ENCODE measurements around the gene BTNL3.
"Not testable (repeated sequence)": the region's sequence is repeated elsewhere in the genome, so short reads cannot be mapped to it uniquely, and the experiment has no call there.

The BTNL3 gene, protein sequence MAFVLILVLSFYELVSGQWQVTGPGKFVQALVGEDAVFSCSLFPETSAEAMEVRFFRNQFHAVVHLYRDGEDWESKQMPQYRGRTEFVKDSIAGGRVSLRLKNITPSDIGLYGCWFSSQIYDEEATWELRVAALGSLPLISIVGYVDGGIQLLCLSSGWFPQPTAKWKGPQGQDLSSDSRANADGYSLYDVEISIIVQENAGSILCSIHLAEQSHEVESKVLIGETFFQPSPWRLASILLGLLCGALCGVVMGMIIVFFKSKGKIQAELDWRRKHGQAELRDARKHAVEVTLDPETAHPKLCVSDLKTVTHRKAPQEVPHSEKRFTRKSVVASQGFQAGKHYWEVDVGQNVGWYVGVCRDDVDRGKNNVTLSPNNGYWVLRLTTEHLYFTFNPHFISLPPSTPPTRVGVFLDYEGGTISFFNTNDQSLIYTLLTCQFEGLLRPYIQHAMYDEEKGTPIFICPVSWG

DNA sequence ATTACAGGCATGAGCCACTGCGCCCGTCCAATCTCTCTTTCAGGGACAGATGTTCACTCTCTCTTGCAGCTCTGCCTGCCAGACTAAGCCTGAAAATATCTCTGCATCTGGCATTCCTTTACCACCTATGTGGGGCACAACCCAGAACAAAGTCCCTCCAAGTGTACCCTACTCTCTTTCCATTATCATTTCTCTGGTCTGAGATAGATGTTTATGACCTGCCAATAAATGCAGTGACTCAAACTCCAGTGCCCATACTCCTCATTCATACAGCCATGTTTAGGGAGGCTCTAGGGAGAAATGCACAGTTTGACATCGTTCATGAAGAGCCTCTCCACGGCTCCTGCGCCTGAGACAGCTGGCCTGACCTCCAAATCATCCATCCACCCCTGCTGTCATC, at the start of gene BTNL3:
TSS of gene BTNL3 (plus strand) at position 255 of the 400 bp plus-strand sequence. CDS start 183 bp downstream, outside the sequence.
- in situ Hi-C loops (cut with MboI; ENCODE audit: low sequenced_read_pairs), result no loop called here

DNA sequence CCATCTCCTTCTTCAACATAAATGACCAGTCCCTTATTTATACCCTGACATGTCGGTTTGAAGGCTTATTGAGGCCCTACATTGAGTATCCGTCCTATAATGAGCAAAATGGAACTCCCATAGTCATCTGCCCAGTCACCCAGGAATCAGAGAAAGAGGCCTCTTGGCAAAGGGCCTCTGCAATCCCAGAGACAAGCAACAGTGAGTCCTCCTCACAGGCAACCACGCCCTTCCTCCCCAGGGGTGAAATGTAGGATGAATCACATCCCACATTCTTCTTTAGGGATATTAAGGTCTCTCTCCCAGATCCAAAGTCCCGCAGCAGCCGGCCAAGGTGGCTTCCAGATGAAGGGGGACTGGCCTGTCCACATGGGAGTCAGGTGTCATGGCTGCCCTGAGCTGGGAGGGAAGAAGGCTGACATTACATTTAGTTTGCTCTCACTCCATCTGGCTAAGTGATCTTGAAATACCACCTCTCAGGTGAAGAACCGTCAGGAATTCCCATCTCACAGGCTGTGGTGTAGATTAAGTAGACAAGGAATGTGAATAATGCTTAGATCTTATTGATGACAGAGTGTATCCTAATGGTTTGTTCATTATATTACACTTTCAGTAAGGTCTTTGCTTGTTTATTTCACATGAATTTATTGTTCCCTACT, 38.2 kb upstream of the BTNL3 start:
- in situ Hi-C loops (cut with MboI; ENCODE audit: low sequenced_read_pairs), result no loop called here

DNA sequence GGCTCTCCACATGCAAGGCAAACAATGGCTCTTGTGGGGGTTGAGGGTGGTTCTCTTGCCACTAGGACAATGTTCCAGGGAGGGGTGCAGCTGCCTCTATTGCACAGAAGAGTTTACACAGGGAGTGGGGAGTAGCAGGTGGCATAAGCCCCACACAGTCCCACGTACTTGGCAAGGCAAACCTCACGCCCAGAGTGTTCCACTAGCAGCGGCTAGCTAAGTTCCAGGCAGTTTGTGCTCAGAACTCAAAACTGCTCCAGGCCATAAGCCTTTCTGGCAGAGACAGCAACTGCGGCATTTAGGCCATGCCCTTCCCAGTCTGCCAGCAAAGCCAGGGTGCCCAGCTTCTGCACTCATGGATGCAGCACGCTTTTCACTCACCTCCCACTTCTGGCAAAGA, 29.0 kb upstream of the BTNL3 start:
- in situ Hi-C loops (cut with MboI; ENCODE audit: low sequenced_read_pairs), result no loop called here

DNA sequence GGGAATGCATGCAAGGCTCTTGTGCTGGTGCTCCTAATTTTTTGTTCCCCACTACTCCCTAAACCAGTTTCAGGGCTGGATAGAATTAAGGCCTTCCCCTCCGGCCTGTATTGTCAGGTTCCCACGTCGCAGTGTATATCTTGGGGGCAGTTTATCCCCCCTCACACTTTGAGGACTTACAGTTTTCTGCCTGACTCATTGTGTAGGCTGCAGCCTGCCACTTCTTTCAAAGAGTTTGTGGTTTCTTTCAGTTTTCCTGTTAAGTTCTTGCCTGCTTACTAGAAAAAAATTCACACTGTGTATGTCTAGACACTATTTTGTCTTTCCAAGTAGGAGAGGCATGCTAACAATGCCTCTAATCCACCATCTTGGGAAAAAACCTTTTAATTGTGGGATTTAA, 28.4 kb upstream of the BTNL3 start:
- in situ Hi-C loops (cut with MboI; ENCODE audit: low sequenced_read_pairs), result no loop called here

DNA sequence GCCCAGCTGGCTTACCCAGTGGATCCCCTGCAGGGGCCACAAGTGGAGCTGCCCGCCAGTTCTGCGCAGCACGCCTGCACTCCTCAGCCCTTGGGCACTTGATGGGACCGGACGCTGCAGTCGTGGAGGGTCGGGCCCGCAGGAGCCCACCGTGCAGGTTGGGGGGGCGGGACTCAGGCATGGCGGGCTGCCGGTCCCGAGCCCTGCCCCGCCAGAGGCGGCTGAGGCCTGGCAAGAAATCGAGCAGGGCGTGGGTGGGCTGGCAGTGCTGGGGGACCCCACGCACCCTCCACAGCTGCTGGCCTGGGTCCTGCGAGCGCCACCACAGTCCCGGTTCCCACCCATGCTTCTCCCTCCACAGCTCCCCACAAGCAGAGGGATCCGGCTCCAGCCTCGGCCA, 19.2 kb upstream of the BTNL3 start:
- in situ Hi-C loops (cut with MboI; ENCODE audit: low sequenced_read_pairs), result no loop called here

DNA sequence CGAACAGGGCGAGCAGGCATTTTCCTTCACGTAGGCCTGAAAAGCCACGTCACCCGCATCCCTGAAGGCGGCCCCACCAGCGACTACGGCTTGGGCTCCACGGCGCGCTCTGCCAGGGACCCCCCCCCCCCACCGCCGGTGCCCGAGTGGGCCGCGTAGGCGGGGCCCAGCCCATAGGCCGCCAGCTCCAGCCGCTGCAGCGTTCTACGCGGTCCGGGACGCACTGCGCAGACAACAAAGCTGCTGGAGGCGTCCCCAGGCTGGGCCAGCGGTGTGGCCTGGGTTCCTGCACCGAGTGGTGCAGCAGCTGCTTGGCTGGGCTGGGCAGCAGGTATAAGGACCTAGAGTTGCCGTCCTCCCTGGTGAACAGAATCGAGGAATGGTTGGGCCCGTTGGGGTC, 18.3 kb upstream of the BTNL3 start:
- in situ Hi-C loops (cut with MboI; ENCODE audit: low sequenced_read_pairs), result no loop called here

DNA sequence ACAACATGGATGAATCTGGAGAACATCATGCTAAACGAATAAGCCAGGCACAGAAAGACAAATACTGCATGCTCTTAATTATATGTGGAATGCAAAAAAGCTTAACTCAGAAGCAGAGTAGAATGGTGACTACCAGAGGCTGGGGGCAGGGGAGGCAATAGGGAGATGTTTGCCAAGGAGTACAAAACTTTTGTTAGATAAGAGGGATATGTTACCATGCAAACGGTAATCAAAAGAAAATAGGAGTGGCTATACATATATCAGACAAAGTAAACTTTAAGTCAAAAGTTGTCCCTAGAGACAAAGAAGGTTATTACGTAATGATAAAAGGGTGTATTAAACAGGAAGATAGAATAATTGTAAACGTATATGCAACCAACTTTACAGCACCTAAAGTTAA, 17.8 kb upstream of the BTNL3 start:
- in situ Hi-C loops (cut with MboI; ENCODE audit: low sequenced_read_pairs), result no loop called here

DNA sequence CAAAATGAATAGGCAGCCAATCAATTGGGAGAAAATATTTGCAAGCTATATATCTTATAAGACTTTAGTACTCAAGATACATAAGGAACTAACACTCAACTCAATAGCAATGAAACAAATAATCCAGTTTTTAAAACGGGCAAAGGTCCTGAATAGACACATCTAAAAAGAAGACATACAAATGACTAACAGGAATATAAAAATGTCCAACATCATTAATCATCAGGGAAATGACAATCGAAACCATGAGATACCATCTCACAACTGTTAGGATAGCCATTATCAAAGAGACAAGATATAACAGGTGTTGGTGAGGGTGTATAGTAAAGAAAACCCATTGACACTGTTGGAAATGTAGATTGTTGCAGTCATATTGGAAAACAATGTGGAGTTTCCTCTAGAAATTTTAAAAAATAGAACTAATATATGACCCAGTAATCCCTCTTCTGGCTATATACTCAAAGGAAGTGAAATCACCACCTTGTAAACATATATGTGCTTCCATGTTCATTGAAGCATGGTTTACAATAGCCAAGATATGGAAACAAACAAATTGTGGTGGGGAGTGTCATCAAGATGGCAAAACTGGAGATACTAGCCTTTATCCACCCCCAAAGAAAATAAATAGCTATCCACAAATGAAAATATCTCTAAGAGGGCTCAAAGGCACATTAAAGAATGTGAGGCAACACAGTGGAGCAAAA, 13.9 kb upstream of the BTNL3 start:
- in situ Hi-C loops (cut with MboI; ENCODE audit: low sequenced_read_pairs), result no loop called here

DNA sequence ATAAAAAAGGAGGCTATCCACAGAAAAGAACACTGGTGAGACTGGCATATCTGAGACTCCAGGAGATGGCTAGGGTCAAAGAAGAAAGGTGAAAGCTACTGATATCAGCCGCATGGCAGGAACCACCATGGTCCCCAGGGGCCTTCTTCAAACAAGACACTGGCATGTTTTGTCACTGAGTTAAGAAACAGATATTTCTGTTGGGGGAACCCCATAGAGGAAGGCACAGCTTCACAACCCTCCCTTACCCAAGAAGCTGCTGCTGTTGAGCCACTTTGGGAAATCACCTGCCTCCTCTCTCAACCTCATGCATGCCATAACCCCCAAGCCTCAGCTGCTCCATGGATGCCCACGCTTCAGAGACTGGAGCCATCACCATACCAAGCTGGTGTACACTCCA, 13.3 kb upstream of the BTNL3 start:
- in situ Hi-C loops (cut with MboI; ENCODE audit: low sequenced_read_pairs), result no loop called here

DNA sequence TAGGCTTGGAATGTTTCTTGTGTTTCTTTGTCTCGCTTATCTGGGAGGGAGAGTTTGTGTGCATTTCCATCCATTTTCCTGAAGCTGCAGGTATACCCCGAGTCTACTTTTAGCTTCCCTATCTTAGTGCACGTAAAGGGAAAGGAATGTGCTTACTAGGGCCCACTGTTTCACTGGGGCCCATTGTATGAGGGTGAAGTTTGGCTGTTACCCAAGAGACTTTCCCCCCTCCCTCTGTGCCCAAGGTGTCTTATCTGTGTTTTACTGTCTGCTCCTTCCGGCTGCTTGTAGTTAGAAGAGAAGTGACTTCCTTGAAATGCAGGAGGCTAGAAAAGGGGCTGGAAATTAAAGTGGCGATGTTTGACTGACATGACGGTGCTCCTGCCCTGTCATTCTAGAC, 12.1 kb upstream of the BTNL3 start:
- in situ Hi-C loops (cut with MboI; ENCODE audit: low sequenced_read_pairs), result no loop called here

DNA sequence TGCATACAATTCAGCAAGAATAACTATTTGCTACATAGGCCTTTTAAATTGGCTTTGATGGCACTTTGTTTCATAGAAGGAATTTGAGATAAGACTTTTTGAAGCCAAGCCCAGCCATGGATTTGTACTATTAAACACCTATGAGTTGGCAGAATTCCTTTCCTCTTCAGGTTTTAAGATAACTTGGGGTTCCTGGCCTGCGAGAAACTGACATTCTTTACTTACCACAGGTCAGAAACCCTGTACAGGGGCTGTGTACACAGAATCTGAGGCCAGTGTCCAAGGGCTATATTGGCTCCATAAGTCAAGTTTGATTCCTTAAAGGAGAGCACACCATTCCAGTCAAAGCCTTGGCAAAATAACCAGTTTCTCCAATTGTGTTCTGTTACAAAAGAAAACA, 10.8 kb upstream of the BTNL3 start:
- in situ Hi-C loops (cut with MboI; ENCODE audit: low sequenced_read_pairs), result no loop called here

DNA sequence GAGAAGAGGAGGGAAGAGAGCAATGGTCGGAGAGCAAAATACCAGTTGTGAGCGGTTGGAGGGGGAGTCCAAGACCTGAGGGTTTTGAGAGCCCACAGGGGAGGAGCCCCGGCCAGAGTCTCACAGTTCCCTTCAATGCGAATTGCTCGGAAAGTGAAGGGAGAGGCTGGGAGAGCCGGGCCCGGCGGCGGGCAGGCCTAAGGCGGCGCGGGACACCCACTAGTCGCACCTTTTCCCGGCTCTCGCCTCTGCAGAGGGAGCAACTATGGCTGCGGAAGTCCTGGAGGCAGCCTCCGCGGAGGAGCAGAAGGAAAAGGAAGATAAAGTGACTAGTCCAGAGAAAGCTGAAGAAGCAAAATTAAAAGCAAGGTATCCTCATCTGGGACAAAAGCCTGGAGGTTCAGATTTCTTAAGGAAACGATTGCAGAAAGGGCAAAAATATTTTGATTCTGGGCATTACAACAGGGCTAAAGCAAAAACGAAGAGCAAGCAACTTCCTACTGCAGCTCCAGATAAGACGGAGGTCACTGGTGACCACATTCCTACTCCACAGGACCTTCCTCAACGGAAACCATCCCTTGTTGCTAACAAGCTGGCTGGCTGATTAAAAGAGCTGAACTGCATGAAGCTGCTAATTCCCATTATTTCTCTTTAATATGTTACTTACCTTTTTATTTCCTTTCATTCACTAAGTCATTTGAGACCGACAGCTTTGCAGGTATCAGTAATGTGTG, 6.5 kb upstream of the BTNL3 start:
- in situ Hi-C loops (cut with MboI; ENCODE audit: low sequenced_read_pairs), result no loop called here

DNA sequence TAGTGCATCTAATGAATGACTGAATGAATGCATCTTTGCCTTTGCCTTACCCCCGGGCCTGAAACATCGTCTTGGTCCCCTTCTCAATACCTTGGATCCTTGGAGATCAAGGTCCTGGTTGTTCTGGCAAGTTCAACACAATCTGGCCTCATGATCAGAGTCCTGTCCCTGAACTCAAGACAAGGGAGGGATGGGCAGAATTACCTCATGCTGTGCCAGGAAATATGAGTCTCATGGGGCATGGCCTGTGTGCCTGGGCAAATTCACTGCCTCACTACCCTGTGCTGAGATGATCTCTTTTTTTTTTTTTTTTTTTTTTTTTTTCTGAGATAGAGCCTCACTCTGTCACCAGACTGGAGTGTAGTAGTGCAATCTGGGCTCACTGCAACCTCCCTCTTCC, 630 bp upstream of the BTNL3 start:
- in situ Hi-C loops (cut with MboI; ENCODE audit: low sequenced_read_pairs), result no loop called here

DNA sequence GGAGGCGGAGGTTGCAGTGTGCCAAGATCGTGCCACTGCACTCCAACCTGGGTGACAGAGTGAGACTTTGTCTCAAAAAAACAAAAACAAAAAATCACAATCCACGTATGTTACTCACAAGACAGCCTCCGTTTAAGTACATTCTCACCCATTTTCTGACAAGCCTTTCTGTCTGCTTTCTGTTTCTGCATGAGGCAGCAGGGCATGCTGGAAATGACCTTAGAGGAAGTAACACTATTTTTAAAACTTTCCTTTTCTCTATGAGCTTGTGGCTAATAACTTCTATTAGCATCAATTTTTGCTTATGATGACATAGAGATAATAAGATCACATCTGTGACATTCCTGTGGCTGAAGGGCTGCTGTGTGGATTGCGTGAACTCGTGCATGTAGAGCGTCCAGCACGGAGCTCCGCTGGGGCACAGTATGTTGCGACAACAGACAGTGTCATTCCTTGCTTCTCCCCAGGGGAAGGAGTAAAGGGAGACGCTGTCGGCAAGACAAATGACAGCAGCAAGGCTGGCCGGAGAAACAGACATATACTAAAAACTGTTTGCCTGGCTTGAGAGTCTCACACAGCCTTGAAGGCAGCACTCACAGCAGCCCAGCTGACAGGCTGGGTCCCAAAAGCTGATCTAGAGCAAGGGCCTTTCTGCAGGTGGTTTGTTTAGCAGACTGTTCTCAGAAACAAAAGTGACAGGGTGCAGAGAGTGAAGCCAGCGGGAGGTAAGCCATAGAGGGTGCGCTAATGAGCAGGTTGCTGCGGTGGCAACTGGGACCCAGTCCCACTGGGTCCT, 1.6 kb downstream of the BTNL3 start:
- in situ Hi-C loops (cut with MboI; ENCODE audit: low sequenced_read_pairs), result no loop called here

DNA sequence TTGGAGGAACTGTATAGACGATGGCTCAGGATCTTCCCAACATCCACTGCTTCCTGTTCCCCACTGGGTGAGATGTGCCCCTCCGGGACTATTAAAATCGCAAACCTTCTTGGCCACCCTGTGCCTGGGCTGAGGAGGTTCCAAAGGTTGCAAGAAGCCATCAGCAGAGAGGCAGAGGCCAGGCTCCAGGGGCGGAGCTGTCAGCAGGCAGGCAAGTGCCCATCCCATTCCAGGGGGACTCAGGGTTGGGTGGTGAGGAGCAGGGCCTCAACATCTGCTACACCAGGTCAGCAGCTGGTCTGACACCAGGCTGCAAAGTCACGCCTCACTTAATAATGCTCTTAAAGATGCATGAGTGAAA, 2.2 kb downstream of the BTNL3 start:
- in situ Hi-C loops (cut with MboI; ENCODE audit: low sequenced_read_pairs), result no loop called here

DNA sequence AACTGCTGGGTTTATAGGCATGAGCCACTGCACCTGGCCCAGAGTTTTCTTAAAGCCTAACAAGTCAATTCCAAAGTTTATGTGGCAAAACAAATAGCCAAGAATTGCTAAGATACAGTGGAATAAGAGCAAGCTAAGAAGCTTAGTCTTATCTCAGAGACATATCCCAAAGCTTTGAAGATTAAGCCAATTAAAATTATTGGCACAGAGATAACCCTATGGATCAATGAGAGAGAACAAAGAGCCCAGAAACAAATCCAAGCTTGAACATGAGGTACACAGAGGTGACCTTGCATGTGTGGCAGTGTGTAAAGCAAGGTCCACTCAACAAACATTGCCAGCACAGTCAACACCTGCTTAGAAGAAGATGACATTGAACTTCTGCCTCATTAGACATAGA, 13.3 kb downstream of the BTNL3 start:
- in situ Hi-C loops (cut with MboI; ENCODE audit: low sequenced_read_pairs), result no loop called here

DNA sequence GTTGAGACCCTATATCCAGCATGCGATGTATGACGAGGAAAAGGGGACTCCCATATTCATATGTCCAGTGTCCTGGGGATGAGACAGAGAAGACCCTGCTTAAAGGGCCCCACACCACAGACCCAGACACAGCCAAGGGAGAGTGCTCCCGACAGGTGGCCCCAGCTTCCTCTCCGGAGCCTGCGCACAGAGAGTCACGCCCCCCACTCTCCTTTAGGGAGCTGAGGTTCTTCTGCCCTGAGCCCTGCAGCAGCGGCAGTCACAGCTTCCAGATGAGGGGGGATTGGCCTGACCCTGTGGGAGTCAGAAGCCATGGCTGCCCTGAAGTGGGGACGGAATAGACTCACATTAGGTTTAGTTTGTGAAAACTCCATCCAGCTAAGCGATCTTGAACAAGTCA, 17.1 kb downstream of the BTNL3 start:
- in situ Hi-C loops (cut with MboI; ENCODE audit: low sequenced_read_pairs), result no loop called here

DNA sequence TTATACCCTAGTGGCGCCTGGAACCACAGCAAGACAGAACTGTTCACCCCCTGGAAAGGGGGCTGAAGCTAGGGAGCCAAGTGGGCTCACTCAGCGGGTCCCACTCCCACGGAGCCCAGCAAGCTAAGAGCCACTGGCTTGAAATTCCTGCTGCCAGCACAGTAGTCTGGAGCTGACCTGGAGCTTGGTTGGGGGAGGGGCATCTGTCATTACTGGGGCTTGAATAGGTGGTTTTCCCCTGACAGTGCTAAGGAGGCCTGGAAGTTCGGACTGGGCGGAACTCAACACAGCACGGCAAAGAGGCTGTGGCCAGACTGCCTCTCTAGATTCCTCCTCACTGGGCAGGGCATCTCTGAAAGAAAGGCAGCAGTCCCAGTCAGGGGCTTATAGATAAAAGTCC, 19.5 kb downstream of the BTNL3 start:
- in situ Hi-C loops (cut with MboI; ENCODE audit: low sequenced_read_pairs), result no loop called here

DNA sequence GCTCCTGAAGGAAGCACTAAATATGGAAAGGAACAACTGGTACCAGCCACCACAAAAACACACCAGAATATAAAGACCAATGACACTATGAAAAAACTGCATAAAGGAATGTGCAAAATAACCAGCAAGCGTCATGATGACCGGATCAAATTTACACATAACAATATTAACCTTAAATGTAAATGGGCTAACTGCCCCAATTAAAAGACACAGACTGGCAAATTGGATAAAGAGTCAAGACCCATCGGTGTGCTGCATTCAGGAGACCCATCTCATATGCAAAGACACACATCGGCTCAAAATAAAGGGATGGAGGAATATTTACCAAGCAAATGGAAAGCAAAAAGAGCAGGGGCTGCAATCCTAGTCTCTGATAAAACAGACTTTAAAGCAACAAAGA, 21.4 kb downstream of the BTNL3 start:
- in situ Hi-C loops (cut with MboI; ENCODE audit: low sequenced_read_pairs), result not testable (repeated sequence)

DNA sequence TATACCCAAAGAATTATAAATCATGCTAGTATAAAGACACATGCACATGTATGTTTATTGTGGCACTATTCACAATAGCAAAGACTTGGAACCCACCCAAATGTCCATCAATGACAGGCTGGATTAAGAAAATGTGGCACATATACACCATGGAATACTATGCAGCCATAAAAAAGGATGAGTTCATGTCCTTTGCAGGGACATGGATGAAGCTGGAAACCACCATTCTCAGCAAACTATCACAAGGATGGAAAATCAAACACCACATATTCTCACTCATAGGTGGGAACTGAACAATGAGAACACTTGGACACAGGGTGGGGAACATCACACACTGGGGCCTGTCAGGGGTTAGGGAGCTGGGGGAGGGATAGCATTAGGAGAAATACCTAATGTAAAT, 26.0 kb downstream of the BTNL3 start:
- in situ Hi-C loops (cut with MboI; ENCODE audit: low sequenced_read_pairs), result not testable (repeated sequence)

All from HL-60/S4 treated with phorbol 12-myristate 13-acetate at 8.2 ng/mL for 4 days and 3 days (cell line).